PC-9 (cell line): ENCODE measurements around the gene SSTR3. TPM values are rescaled to one million over a fixed set of nuclear protein-coding genes. Genes with fewer than 3 reads are reported as not detected.

Source experiments
- BruUV-seq: library from RNA; stranded (reverse); fragments of 400-500 nt; replicated peaks from 2 replicates; lab custom pipeline; 2021; lab: Mats Ljungman, UMichigan
- CTCF ChIA-PET: fragments of 300-600 bp; sonication (Branson Sonifier 250); formaldehyde crosslinking; loops from one replicate; lab custom pipeline; 2022; ENCODE audit warnings: antibody characterized with exemption; lab: Charles Lee
- POLR2A ChIA-PET: fragments of 300-600 bp; sonication (Branson Sonifier 250); formaldehyde crosslinking; loops from one replicate; lab custom pipeline; 2022; ENCODE audit warnings: antibody characterized with exemption; ENCODE audit not compliant: unreplicated experiment; lab: Charles Lee
- DNase-seq, 2 experiments: peaks; one replicate each; pipeline versions ENCODE4 v3.0.0 to v3.0.0-alpha.2; 2015 to 2022; ENCODE audit warnings: mixed read lengths in 1 of 2
- H2AFZ ChIP-seq: fragments of 200-600 bp; sonication (generic); 2 replicates; pipeline ENCODE4 v1.8.1; 2017; ENCODE audit warnings: antibody characterized with exemption
- H3F3A ChIP-seq: fragments of 200-600 bp; sonication (generic); 2 replicates; pipeline ENCODE4 v1.8.1; 2017; ENCODE audit warnings: antibody characterized with exemption, mild to moderate bottlenecking, low read depth; ENCODE audit not compliant: insufficient read depth
- H3K27ac ChIP-seq: fragments of 200-600 bp; sonication (generic); 2 replicates; pipeline ENCODE4 v1.6.1; 2016; ENCODE audit warnings: mixed run types
- H3K27me3 ChIP-seq: fragments of 200-600 bp; sonication (generic); 2 replicates; pipeline ENCODE4 v1.6.1; 2016; ENCODE audit warnings: low read depth, mixed run types; ENCODE audit not compliant: insufficient read depth
- H3K36me3 ChIP-seq: fragments of 200-600 bp; sonication (generic); 2 replicates; pipeline ENCODE4 v1.6.1; 2016; ENCODE audit warnings: low read depth, mixed run types
- H3K4me1 ChIP-seq: fragments of 200-600 bp; sonication (generic); replicated peaks from 2 replicates; pipeline ENCODE4 v1.6.1; 2016; ENCODE audit warnings: mixed run types; ENCODE audit not compliant: insufficient read depth
- H3K4me2 ChIP-seq: fragments of 200-600 bp; sonication (generic); 2 replicates; pipeline ENCODE4 v1.6.1; 2017; ENCODE audit warnings: mixed run types
- H3K4me3 ChIP-seq: fragments of 200-600 bp; sonication (generic); 2 replicates; pipeline ENCODE4 v1.6.1; 2016; ENCODE audit warnings: mixed run types
- H3K79me2 ChIP-seq: fragments of 200-600 bp; sonication (generic); 2 replicates; pipeline ENCODE4 v1.6.1; 2017; ENCODE audit warnings: low read depth, mixed run types
- H3K9me2 ChIP-seq: fragments of 200-600 bp; sonication (generic); 2 replicates; pipeline ENCODE4 v1.8.1; 2017; ENCODE audit warnings: mild to moderate bottlenecking; ENCODE audit not compliant: insufficient read depth
- H3K9me3 ChIP-seq: fragments of 200-600 bp; sonication (generic); 2 replicates; pipeline ENCODE4 v1.8.1; 2016; ENCODE audit warnings: low read depth; ENCODE audit not compliant: insufficient read depth
- H4K20me1 ChIP-seq: fragments of 200-600 bp; sonication (generic); 2 replicates; pipeline ENCODE4 v1.8.1; 2017; ENCODE audit not compliant: insufficient read depth
- CTCF ChIP-seq: fragments of 200-600 bp; sonication (generic); conservative IDR thresholded peaks from 2 replicates; pipeline ENCODE4 v1.6.1; 2017; ENCODE audit warnings: mixed run types, antibody characterized with exemption, mild to moderate bottlenecking, moderate library complexity
- EZH2 ChIP-seq: fragments of 200-600 bp; sonication (generic); IDR thresholded peaks from 2 replicates; pipeline ENCODE4 v1.8.0; 2017; ENCODE audit warnings: antibody characterized with exemption, low read depth
- intact Hi-C: fragments of 100-400 bp; cut with micrococcal nuclease; formaldehyde crosslinking; loops from one replicate; pipeline ENCODE4 v1.10.0; 2022; ENCODE audit not compliant: unreplicated experiment
- total RNA-seq: library from RNA; stranded (reverse); gene quantifications from 2 replicates; pipeline ENCODE4 v1.2.3, GENCODE V29; 2021

The SSTR3 gene
- total RNA-seq, 1 experiment from 2014 or later, result not detected

DNA sequence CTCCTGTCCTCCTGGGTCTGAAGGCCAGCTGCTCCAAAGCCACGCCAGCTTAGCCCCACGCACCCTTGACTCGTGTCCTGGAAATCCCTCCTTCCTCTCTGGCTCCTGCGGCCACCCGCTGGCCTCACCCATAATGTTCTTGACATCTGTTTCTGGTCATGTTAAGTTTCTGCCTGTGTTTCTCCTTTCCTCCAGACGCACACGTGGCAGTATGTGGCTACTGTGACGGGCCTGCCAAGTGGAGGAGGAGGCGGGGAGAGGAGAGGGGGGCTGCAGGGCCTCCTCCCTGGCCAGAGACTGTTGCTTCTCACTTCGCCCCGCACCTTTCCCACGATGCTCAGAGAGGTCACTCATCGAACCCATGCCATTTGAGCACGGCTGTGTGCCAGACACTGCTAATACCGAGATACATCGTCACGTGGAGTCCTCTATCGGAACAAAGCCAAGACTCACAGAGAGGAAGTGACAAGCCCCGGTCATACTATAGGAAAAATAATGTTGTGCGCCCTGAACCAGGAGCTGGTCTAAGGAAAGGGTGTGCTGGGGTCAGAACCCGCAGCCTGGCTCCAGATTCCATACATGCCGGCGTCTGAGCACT is 35.7 kb downstream of the SSTR3 start:
- Histone ChIP-seq H3K79me2 (no peaks in the 10 kb centered on the region), H3K9me3 (no peaks in the 10 kb centered on the region), H2AFZ (no peak overlapping the region), H3K27ac (no peak overlapping the region), H4K20me1 (no peaks in the 10 kb centered on the region), H3F3A (peaks cover 21% of the 10 kb centered on the region; the same call in 1 of the 2 replicates), H3K4me1 (peaks cover 17% of the 10 kb centered on the region), H3K4me3 (no peak overlapping the region), H3K4me2 (no peak overlapping the region), H3K27me3 (no peaks in the 10 kb centered on the region), H3K36me3 (no peaks in the 10 kb centered on the region), H3K9me2 (no peaks in the 10 kb centered on the region)
- intact Hi-C loops, result no loop called here
- BruUV-seq, result no TSS peak
- ChIA-PET CTCF (no interaction called here), POLR2A (no interaction called here)
- TF ChIP-seq EZH2 (no peak), CTCF (no peak)
- no peak for DNase-seq

GRCh38 chr22:37175414-37176281 is 36.6 kb downstream of the SSTR3 start:
- no peak for TF ChIP-seq CTCF
- TF ChIP-seq EZH2, result no peak

DNA sequence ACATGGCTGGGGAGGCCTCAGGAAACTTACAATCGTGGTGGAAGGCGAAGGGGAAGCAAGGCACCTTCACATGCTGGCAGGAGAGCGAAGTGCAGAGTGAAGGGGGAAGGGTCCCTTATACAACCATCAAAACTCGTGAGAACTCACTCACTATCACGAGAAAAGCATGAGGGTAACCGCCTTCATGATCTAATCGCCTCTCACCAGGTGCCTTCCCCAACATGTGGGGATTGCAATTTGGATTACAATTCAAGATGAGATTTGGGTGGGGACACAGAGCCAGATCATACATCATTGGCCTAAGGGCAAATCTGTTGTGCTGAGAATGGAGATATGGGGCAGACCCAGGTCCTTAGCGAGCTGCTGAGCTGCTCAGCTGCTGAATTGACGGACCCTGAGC is 37.3 kb downstream of the SSTR3 start:
- POLR2A ChIA-PET, result no interaction called here
- TF ChIP-seq CTCF (no peak), EZH2 (no peak)
- no peak overlapping the region for H3K27ac ChIP-seq
- H3K4me1 ChIP-seq, result peaks cover 17% of the 10 kb centered on the region
- no peaks in the 10 kb centered on the region for H3K27me3 ChIP-seq
- H3K4me3 ChIP-seq, result no peak overlapping the region
- H3K36me3 ChIP-seq, result no peaks in the 10 kb centered on the region
- H3F3A ChIP-seq, result peaks cover 18% of the 10 kb centered on the region; the same call in 1 of the 2 replicates
- H3K79me2 ChIP-seq, result no peaks in the 10 kb centered on the region
- no peaks in the 10 kb centered on the region for H3K9me3 ChIP-seq
- no peak overlapping the region for H2AFZ ChIP-seq
- no TSS peak for BruUV-seq
- no peaks in the 10 kb centered on the region for H3K9me2 ChIP-seq
- no peaks in the 10 kb centered on the region for H4K20me1 ChIP-seq
- intact Hi-C loops, result no loop called here
- H3K4me2 ChIP-seq, result no peak overlapping the region
- no peak for DNase-seq
- CTCF ChIA-PET, result no interaction called here

More at GRCh38 chr22:37175414-37176281, 36.6 kb downstream of the SSTR3 start:
- Histone ChIP-seq H3K9me3 (no peaks in the 10 kb centered on the region), H2AFZ (no peak overlapping the region), H3F3A (peaks cover 18% of the 10 kb centered on the region; the same call in 1 of the 2 replicates), H3K36me3 (no peaks in the 10 kb centered on the region), H3K4me3 (no peak overlapping the region), H3K4me2 (no peak overlapping the region), H3K27ac (no peak overlapping the region), H3K27me3 (no peaks in the 10 kb centered on the region), H3K4me1 (peaks cover 17% of the 10 kb centered on the region), H3K9me2 (no peaks in the 10 kb centered on the region), H3K79me2 (no peaks in the 10 kb centered on the region), H4K20me1 (no peaks in the 10 kb centered on the region)
- ChIA-PET POLR2A (no interaction called here), CTCF (interaction anchor here (0.5 kb wide), 1 partner anchor 633 kb away, joined by 4 read pairs; no protein-coding TSS in a partner anchor)
- intact Hi-C loops, result no loop called here
- BruUV-seq, result no TSS peak
- DNase-seq, result no peak
